RWPE1 (cell line): Measurements from ENCODE around the gene ANKZF1.

Source experiments
- CTCF ChIA-PET: fragments of 350-600 bp; sonication (Branson Sonifier 250); formaldehyde crosslinking; extraction: SDS; loops from one replicate; lab custom pipeline; 2021; lab: Yijun Ruan, JAX
- POLR2A ChIA-PET: fragments of 400-600 bp; formaldehyde crosslinking; extraction: SDS; loops from one replicate; lab custom pipeline; 2020; ENCODE audit warnings: antibody characterized with exemption; ENCODE audit not compliant: low non-redundant PET; lab: Yijun Ruan, JAX
- DNase-seq: peaks from one replicate; pipeline ENCODE4 v3.0.0; 2012; ENCODE audit warnings: low spot score
- H3K27ac ChIP-seq: fragments of 450-650 bp; 2 replicates; pipeline ENCODE4 v1.5.1; 2017
- CTCF ChIP-seq: fragments of 450-650 bp; conservative IDR thresholded peaks from 2 replicates; pipeline ENCODE4 v1.5.1; 2017; ENCODE audit warnings: low read depth, mild to moderate bottlenecking

ANKZF1 gene

GRCh38 chr2:219204425-219205164, 25.0 kb upstream of the ANKZF1 start:
- DNase-seq: no peak
- no peak for TF ChIP-seq CTCF
- H3K27ac ChIP-seq: no peak overlapping the region
- ChIA-PET CTCF (interaction anchor here (0.7 kb wide), 1 partner anchor 90 kb away, joined by 4 read pairs; no protein-coding TSS in a partner anchor), POLR2A (no interaction called here)

- POLR2A ChIA-PET: no interaction called here
- no peak overlapping the region for H3K27ac ChIP-seq
- CTCF ChIA-PET: interaction anchor here (0.7 kb wide), 1 partner anchor 89 kb away, joined by 4 read pairs; no protein-coding TSS in a partner anchor
- DNase-seq: no peak
- no peak for TF ChIP-seq CTCF
Measured at GRCh38 chr2:219205165-219205538, 24.5 kb upstream of the ANKZF1 start.

- no peak for DNase-seq
- H3K27ac ChIP-seq: peak overlapping the region; percentile 93
- ChIA-PET CTCF (interaction anchor here (0.6 to 1.7 kb wide), 2 partner anchors 58 to 89 kb away, joined by 3 to 7 read pairs; no protein-coding TSS in a partner anchor), POLR2A (interaction anchor here (0.6 to 1.7 kb wide), 5 partner anchors 12 to 103 kb away, joined by 3 to 6 read pairs (median 4); partner anchors contain the start of gene ABCB6)
- no peak for TF ChIP-seq CTCF
Measured at GRCh38 chr2:219205981-219206327, 23.7 kb upstream of the ANKZF1 start.

- peak within 1 kb of the TSS; percentile 93 for H3K27ac ChIP-seq
- TF ChIP-seq CTCF: no peak
- ChIA-PET CTCF (interaction anchor here (0.6 to 1.7 kb wide), 4 partner anchors 22 to 88 kb away, joined by 3 to 7 read pairs (median 3); partner anchors contain the start of gene STK16), POLR2A (interaction anchor here (0.6 to 1.7 kb wide), 5 partner anchors 11 to 103 kb away, joined by 3 to 6 read pairs (median 4); partner anchors contain the start of gene ABCB6)
- DNase-seq: peak; percentile 96
Measured at GRCh38 chr2:219206328-219207133, 23.1 kb upstream of the ANKZF1 start, which contains the start of gene ZFAND2B. TSS of gene ZFAND2B (plus strand) at chr2:219206782. CDS start at chr2:219206988, 206 bp downstream.

GRCh38 chr2:219207134-219207883, 22.3 kb upstream of the ANKZF1 start:
- peak; percentile 85 for DNase-seq
- no peak for TF ChIP-seq CTCF
- ChIA-PET POLR2A (interaction anchor here (1.7 kb wide), 1 partner anchor 12 kb away, joined by 6 read pairs; the partner anchor contains the start of gene ABCB6), CTCF (interaction anchor here (0.7 to 1.7 kb wide), 2 partner anchors 38 to 87 kb away, joined by 3 to 7 read pairs; partner anchors contain the start of gene STK16)
- peak overlapping the region; percentile 93 for H3K27ac ChIP-seq
